ENCODE data around the gene SRSF3. TPM values are rescaled to one million over a fixed set of nuclear protein-coding genes. Genes with fewer than 3 reads are reported as not detected.

SRSF3 gene
- polyA plus RNA-seq, 1 donor (not counting 4 experiments of a cell fraction or from before 2014, with no cell fraction given): 398 TPM

GRCh38 chr6:36577301-36577700, 16.9 kb upstream of the SRSF3 start:
- H3K79me2 ChIP-seq (ENCODE audit: control insufficient read depth, insufficient read depth, low read length): no peaks in the 10 kb centered on the region
- H3K36me3 ChIP-seq (ENCODE audit: control insufficient read depth in 2 of 2, extremely low read depth in 1 of 2, insufficient read depth in 2 of 2, low read length in 2 of 2): no peaks in the 10 kb centered on the region
- peak overlapping the region; percentile 54 for H3K27ac ChIP-seq (ENCODE audit: control insufficient read depth, insufficient read depth, low read length)
- H3K9me3 ChIP-seq (ENCODE audit: control insufficient read depth, low read depth, low read length): no peaks in the 10 kb centered on the region
- no peak overlapping the region for H2AFZ ChIP-seq (ENCODE audit: control insufficient read depth, low read length)
- FAIRE-seq: no peak
- peaks cover 21% of the 10 kb centered on the region for H3K4me1 ChIP-seq (ENCODE audit: control insufficient read depth, extremely low read depth, insufficient read depth, low read length)
- peak overlapping the region; percentile 53 for H3K4me2 ChIP-seq (ENCODE audit: control insufficient read depth, extremely low read depth, insufficient read depth, low read depth, low read length)
- no peak for DNase-seq (ENCODE audit: low read depth, low spot score)
- H4K20me1 ChIP-seq (ENCODE audit: control insufficient read depth, extremely low read depth, insufficient read depth, low read length): no peaks in the 10 kb centered on the region
- peak overlapping the region; percentile 0 for H3K9ac ChIP-seq (ENCODE audit: control insufficient read depth, extremely low read depth, insufficient read depth, low read length)
- H3K4me3 ChIP-seq (ENCODE audit: control insufficient read depth in 2 of 3, extremely low read depth in 1 of 3, insufficient read depth in 2 of 3, low read depth in 1 of 3, low read length in 3 of 3): no peak overlapping the region
- no peaks in the 10 kb centered on the region for H3K9me1 ChIP-seq (ENCODE audit: control insufficient read depth, extremely low read depth, insufficient read depth, low read length)
- dilution Hi-C loops (cut with MboI; ENCODE audit: extremely low pct_ligation_motif_present, low sequenced_read_pairs): no loop called here
- H3K27me3 ChIP-seq (ENCODE audit: control insufficient read depth, extremely low read depth, insufficient read depth, low read length): no peaks in the 10 kb centered on the region
- no peak for TF ChIP-seq EZH2 (IDR thresholded peaks at IDR 0.05; ENCODE audit: low read length)
- TF ChIP-seq, protein P1, sequence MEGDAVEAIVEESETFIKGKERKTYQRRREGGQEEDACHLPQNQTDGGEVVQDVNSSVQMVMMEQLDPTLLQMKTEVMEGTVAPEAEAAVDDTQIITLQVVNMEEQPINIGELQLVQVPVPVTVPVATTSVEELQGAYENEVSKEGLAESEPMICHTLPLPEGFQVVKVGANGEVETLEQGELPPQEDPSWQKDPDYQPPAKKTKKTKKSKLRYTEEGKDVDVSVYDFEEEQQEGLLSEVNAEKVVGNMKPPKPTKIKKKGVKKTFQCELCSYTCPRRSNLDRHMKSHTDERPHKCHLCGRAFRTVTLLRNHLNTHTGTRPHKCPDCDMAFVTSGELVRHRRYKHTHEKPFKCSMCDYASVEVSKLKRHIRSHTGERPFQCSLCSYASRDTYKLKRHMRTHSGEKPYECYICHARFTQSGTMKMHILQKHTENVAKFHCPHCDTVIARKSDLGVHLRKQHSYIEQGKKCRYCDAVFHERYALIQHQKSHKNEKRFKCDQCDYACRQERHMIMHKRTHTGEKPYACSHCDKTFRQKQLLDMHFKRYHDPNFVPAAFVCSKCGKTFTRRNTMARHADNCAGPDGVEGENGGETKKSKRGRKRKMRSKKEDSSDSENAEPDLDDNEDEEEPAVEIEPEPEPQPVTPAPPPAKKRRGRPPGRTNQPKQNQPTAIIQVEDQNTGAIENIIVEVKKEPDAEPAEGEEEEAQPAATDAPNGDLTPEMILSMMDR (optimal IDR thresholded peaks at IDR 0.05 in 1 of 3, IDR thresholded peaks at IDR 0.05 in 1 of 3, conservative IDR thresholded peaks at IDR 0.05 in 1 of 3; ENCODE audit: extremely low read depth in 1 of 3, insufficient read depth in 2 of 3, low read length in 3 of 3): no peak

DNA sequence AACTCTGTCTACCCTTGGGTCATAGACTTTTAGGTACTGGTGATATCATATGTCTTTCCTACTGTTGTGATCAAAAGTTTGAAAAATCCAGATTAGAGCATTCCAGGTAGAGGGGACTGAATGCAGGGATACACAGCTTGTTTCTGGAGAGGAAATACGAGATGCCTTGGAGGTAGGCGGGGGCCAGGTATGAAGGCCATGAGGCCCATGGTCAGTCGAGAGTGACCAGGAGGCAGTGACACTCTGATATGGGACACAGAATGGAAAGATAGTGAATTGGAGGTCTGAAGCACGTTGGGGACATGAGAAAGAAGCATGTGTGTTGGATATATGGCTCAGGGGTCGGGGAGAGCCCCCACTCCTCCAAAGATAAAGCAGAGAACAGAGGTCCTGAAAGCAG, 16.1 kb upstream of the SRSF3 start:
- Histone ChIP-seq H3K4me2 (ENCODE audit: control insufficient read depth, extremely low read depth, insufficient read depth, low read depth, low read length) (peak overlapping the region; percentile 53), H3K27me3 (ENCODE audit: control insufficient read depth, extremely low read depth, insufficient read depth, low read length) (no peaks in the 10 kb centered on the region), H3K27ac (ENCODE audit: control insufficient read depth, insufficient read depth, low read length) (peak overlapping the region; percentile 54), H3K4me1 (ENCODE audit: control insufficient read depth, extremely low read depth, insufficient read depth, low read length) (peaks cover 21% of the 10 kb centered on the region), H3K9me1 (ENCODE audit: control insufficient read depth, extremely low read depth, insufficient read depth, low read length) (no peaks in the 10 kb centered on the region), H3K9me3 (ENCODE audit: control insufficient read depth, low read depth, low read length) (no peaks in the 10 kb centered on the region), H2AFZ (ENCODE audit: control insufficient read depth, low read length) (no peak overlapping the region), H4K20me1 (ENCODE audit: control insufficient read depth, extremely low read depth, insufficient read depth, low read length) (no peaks in the 10 kb centered on the region), H3K79me2 (ENCODE audit: control insufficient read depth, insufficient read depth, low read length) (no peaks in the 10 kb centered on the region), H3K9ac (ENCODE audit: control insufficient read depth, extremely low read depth, insufficient read depth, low read length) (peak overlapping the region; percentile 23), H3K4me3 (ENCODE audit: control insufficient read depth in 2 of 3, extremely low read depth in 1 of 3, insufficient read depth in 2 of 3, low read depth in 1 of 3, low read length in 3 of 3) (no peak overlapping the region), H3K36me3 (ENCODE audit: control insufficient read depth in 2 of 2, extremely low read depth in 1 of 2, insufficient read depth in 2 of 2, low read length in 2 of 2) (no peaks in the 10 kb centered on the region)
- DNase-seq (ENCODE audit: low read depth, low spot score): no peak
- TF ChIP-seq, protein P1 (optimal IDR thresholded peaks at IDR 0.05 in 1 of 3, IDR thresholded peaks at IDR 0.05 in 1 of 3, conservative IDR thresholded peaks at IDR 0.05 in 1 of 3; ENCODE audit: extremely low read depth in 1 of 3, insufficient read depth in 2 of 3, low read length in 3 of 3): no peak
- no peak for TF ChIP-seq EZH2 (IDR thresholded peaks at IDR 0.05; ENCODE audit: low read length)
- FAIRE-seq: no peak
- dilution Hi-C loops (cut with MboI; ENCODE audit: extremely low pct_ligation_motif_present, low sequenced_read_pairs): no loop called here

Data from keratinocyte (primary cell).